ENCODE measurements around the gene WBP1L.
A peak's percentile ranks its signal among the peaks of the same experiment; 100 is the strongest.

Gene WBP1L

DNA sequence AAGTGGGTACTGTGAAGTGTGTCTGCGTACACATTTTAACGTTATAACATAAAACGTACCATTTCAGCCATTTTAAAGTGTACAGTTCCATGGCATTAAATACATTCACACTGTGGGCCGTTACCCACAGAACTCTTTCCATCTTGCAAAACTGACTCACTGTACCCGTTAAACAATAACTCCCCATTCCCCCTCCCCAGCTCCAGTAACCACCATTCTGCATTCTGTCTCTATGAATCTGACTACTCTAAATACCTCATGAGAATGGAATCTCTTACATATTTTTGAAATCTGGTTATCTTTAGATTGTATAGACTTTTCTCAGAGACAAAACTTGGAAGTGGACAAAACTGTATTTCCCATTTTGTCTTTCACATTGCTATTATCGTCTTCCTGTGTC lies 38.8 kb upstream of the WBP1L start:
- TF ChIP-seq, protein P1, sequence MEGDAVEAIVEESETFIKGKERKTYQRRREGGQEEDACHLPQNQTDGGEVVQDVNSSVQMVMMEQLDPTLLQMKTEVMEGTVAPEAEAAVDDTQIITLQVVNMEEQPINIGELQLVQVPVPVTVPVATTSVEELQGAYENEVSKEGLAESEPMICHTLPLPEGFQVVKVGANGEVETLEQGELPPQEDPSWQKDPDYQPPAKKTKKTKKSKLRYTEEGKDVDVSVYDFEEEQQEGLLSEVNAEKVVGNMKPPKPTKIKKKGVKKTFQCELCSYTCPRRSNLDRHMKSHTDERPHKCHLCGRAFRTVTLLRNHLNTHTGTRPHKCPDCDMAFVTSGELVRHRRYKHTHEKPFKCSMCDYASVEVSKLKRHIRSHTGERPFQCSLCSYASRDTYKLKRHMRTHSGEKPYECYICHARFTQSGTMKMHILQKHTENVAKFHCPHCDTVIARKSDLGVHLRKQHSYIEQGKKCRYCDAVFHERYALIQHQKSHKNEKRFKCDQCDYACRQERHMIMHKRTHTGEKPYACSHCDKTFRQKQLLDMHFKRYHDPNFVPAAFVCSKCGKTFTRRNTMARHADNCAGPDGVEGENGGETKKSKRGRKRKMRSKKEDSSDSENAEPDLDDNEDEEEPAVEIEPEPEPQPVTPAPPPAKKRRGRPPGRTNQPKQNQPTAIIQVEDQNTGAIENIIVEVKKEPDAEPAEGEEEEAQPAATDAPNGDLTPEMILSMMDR (IDR thresholded peaks at IDR 0.05; ENCODE audit: low read depth, low read length) = no peak
- DNase-seq (ENCODE audit: low read depth in 2 of 2) = peak in 1 of 2 donors; percentile 73
- no peak overlapping the region for H3K4me3 ChIP-seq (replicated peaks in 1 of 2; ENCODE audit: low read depth in 2 of 2, low read length in 2 of 2)

DNA sequence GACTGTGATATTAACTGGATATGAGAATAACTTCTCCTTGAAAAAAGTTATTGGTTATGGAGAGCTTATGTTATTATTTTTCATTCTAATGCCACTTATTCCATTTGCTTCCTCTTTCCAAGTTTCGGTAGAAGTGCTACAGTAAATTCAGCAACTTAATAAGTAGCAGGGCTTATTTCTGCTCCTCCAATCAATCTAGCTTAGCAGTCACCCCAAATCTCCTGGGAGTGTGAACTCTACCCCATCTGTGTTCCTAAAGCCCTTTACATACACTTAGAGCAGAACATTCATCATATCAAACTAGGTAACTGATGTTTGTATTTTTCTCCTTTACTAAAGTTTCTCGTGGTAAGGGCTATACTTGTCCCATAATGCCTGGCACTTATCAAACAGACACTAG lies 38.2 kb upstream of the WBP1L start:
- no peak overlapping the region for H3K4me3 ChIP-seq (replicated peaks in 1 of 2; ENCODE audit: low read depth in 2 of 2, low read length in 2 of 2)
- TF ChIP-seq, protein P1 (IDR thresholded peaks at IDR 0.05; ENCODE audit: low read depth, low read length) = no peak
- DNase-seq (ENCODE audit: low read depth in 2 of 2) = no peak

DNA sequence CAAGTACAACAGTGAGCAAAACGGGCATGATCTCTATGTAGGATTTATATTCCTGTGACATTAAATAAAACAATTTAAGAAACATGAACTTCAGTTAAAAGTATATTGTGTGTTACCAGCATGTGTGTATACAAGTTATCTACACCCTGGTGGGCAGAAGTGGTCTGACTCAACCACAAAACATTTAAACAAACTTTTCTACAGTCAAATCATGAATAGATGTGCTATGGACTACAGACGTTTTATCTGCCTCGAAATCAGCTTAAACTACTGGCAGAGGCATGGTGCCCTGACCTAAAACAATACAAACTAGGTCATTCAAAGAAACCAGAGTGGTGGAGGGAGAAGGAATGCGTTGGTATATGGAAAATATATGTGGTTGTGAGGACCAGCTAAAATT lies 33.1 kb upstream of the WBP1L start:
- TF ChIP-seq, protein P1 (IDR thresholded peaks at IDR 0.05; ENCODE audit: low read depth, low read length) = peak; percentile 4
- no peak overlapping the region for H3K4me3 ChIP-seq (replicated peaks in 1 of 2; ENCODE audit: low read depth in 2 of 2, low read length in 2 of 2)
- DNase-seq (ENCODE audit: low read depth in 2 of 2) = peak; percentile 65 to 69

DNA sequence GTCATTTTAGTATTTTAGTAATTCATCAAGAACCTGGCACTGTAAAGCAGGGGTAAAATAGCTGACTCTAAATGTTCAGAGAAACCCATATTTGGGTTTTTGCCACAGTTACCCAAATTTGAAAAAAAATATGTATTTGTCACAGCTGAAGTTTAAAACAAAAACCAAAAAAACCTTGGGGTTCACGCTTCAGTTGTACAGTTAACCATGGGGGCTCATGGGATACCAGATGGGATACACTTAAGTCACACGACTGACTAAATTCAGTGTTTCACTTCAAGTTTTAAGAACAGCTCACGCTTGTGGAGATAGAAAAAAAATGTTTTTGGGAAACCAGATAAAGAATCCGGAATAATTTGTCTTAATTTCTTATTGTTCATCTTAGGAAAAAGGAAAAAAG lies 31.7 kb upstream of the WBP1L start:
- no peak for DNase-seq (ENCODE audit: low read depth in 2 of 2)
- H3K4me3 ChIP-seq (replicated peaks in 1 of 2; ENCODE audit: low read depth in 2 of 2, low read length in 2 of 2) = no peak overlapping the region
- TF ChIP-seq, protein P1 (IDR thresholded peaks at IDR 0.05; ENCODE audit: low read depth, low read length) = no peak

DNA sequence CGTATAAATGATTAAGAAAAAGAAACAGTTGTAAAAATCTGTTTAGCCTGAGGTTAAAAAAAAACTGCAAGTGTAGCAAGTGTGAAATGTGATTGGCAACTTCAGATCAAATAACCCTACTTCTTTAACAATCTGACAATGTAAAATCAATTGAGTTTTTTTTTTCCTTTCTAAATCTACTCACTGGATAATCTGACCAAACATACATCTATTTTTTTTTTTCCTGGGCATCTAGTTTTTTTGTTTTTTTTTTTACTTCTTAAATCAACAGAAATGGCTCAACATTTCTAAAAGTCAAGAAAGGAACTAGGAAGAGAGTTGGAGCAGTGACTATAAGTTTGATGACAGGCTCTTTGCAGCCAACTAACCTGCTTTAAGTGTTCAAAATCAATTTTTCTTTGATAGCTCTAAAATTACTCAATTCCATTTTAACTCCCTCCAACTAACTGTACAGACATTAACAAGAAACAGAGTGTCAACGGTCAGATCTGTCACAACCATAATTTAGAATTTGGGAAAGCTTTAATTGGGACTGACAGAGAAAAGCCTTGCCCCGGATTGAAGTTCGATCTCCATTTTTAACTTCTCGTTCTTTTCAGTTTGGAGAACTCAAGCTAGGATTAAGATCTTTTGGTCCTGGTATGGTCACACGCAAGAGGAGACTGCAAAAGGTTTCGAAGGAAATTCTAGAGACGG lies 30.8 kb upstream of the WBP1L start:
- TF ChIP-seq, protein P1 (IDR thresholded peaks at IDR 0.05; ENCODE audit: low read depth, low read length) = no peak
- H3K4me3 ChIP-seq (replicated peaks in 1 of 2; ENCODE audit: low read depth in 2 of 2, low read length in 2 of 2) = peak overlapping the region; percentile 91 to 95
- DNase-seq (ENCODE audit: low read depth in 2 of 2) = no peak

DNA sequence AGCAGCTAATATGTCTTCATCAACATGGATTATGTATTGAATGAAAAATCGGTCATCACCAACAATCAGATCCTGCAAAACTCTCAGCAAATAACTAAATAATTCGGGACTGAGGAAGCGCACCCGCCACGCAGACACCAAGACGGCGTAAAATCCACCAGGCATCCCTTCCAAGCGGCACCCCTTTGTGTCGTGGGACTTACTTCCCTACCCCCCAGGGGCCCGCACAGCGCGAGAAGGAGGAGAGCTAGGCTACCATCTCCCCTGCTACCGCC lies 30.3 kb upstream of the WBP1L start:
- H3K4me3 ChIP-seq (replicated peaks in 1 of 2; ENCODE audit: low read depth in 2 of 2, low read length in 2 of 2) = peak overlapping the region; percentile 91 to 95
- TF ChIP-seq, protein P1 (IDR thresholded peaks at IDR 0.05; ENCODE audit: low read depth, low read length) = peak; percentile 68
- no peak for DNase-seq (ENCODE audit: low read depth in 2 of 2)
